ENCODE data around the gene LMO1.

DNA sequence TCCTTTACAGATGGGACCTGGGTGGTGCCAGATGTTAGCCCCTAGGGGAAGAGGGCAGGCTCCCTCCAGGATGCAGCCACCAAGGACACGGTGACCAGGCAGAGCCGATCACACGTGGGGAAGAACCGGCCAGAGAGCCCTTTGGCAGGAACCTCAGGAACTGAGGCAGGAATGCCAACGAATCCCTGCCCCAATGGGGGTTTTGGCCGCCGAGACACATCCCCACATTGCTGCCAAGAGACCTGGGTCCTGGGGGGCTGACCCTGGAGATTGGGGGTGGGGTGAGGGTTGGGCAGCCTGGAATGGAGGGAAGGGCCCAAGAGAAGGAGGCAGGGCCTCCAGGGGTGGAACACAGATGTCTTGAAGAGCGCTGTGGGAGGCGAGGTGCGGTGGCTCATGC, 28.7 kb upstream of the LMO1 start:
- TF ChIP-seq YY1 (IDR thresholded peaks at IDR 0.05; ENCODE audit: extremely low read depth, insufficient replicate concordance, low read depth, low read length) (no peak), EZH2phosphoT487 (IDR thresholded peaks at IDR 0.05; ENCODE audit: borderline replicate concordance) (no peak), POLR2A (IDR thresholded peaks at IDR 0.05; ENCODE audit: borderline replicate concordance, extremely low read depth, insufficient read depth, insufficient read length) (no peak), TCF7L2 (IDR thresholded peaks at IDR 0.05; ENCODE audit: borderline replicate concordance, extremely low read depth, insufficient read depth, insufficient read length) (no peak), EZH2 (IDR thresholded peaks at IDR 0.05) (no peak), POLR2AphosphoS5 (IDR thresholded peaks at IDR 0.05; ENCODE audit: low read depth, low read length) (no peak), REST (IDR thresholded peaks at IDR 0.05; ENCODE audit: low read depth) (no peak), SRF (IDR thresholded peaks at IDR 0.05; ENCODE audit: low read depth) (no peak), ZFX (IDR thresholded peaks at IDR 0.05) (no peak)
- TF ChIP-seq, protein P1, sequence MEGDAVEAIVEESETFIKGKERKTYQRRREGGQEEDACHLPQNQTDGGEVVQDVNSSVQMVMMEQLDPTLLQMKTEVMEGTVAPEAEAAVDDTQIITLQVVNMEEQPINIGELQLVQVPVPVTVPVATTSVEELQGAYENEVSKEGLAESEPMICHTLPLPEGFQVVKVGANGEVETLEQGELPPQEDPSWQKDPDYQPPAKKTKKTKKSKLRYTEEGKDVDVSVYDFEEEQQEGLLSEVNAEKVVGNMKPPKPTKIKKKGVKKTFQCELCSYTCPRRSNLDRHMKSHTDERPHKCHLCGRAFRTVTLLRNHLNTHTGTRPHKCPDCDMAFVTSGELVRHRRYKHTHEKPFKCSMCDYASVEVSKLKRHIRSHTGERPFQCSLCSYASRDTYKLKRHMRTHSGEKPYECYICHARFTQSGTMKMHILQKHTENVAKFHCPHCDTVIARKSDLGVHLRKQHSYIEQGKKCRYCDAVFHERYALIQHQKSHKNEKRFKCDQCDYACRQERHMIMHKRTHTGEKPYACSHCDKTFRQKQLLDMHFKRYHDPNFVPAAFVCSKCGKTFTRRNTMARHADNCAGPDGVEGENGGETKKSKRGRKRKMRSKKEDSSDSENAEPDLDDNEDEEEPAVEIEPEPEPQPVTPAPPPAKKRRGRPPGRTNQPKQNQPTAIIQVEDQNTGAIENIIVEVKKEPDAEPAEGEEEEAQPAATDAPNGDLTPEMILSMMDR (IDR thresholded peaks at IDR 0.05 in 2 of 3, conservative IDR thresholded peaks at IDR 0.05 in 1 of 3; ENCODE audit: borderline replicate concordance in 1 of 3, insufficient read depth in 1 of 3, low read depth in 2 of 3, low read length in 2 of 3) = no peak
- TF ChIP-seq, protein P2, sequence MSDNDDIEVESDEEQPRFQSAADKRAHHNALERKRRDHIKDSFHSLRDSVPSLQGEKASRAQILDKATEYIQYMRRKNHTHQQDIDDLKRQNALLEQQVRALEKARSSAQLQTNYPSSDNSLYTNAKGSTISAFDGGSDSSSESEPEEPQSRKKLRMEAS (IDR thresholded peaks at IDR 0.05) = no peak

Data from HCT116 (cell line).